GM21529 (cell line): Measurements from ENCODE around the gene DCAF7.

ENCODE experiments used
- ATAC-seq: cut with Tn5 transposase; IDR thresholded peaks from one replicate; pipeline ENCODE4 v1.9.1; 2021; ENCODE audit not compliant: unreplicated experiment

Gene DCAF7

GRCh38 chr17:63524051-63524450 is 26.2 kb upstream of the DCAF7 start:
- ATAC-seq: no peak

DNA sequence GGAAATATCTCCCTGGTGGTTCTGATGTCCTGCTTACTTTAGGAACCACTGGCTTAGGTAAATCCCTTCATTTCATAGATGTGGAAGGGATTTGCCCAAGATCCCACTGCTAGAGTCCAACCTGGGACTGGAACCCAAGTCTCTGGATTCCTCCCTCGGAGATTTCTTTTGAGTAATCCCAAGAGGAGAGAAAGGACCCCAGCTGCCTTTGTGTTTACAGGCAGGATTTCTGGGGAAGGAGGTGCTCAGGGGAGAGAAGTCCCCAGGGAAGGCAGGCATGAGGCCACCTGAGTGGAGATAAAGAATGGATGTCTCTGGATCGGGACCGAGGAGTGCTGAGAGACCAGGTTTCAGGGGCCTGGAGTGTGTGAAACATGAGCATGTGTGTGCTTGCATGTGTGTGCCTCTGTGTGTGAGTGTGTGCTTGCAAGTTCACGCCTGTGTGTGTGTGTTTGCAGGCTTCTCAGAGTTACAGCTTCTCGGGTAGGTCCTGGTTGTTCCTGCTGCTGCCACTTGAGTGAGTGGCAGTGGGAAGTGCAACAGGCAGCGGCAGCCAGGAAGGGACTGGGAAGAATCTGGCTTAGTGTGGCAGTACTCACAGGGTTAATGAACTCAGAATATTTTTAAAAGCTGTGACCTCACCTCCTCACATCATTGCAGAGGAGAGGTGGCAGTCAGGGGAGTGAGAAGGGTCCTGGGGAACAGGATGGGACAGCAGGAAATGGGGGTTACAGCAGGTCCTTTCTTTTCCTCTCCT is 24.9 kb upstream of the DCAF7 start:
- ATAC-seq: no peak

- ATAC-seq: no peak
These were observed 23.4 kb upstream of the DCAF7 start for GRCh38 chr17:63526861-63527260.

DNA sequence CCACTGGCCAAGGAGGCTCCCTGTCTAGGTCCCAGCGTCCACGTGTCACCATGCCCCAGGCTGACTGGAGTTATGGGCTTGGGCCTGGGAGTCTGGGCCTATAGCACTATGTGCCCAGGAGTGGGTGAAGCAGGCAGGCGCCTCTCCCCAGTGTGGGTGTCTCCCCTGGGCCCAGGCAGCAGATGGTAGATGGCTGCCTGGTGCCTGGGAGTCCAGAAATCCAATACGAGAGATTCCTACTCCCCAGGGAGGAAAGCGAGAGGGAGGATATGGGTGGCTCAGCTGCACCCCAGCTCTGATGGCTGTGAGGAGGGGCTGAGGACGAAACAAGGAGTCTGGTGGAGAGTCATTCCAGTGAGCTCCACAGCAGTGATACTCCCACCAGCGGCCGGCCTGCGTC is 22.1 kb upstream of the DCAF7 start:
- ATAC-seq: no peak

- no peak for ATAC-seq
These were observed 20.3 kb upstream of the DCAF7 start for GRCh38 chr17:63529711-63530556.

DNA sequence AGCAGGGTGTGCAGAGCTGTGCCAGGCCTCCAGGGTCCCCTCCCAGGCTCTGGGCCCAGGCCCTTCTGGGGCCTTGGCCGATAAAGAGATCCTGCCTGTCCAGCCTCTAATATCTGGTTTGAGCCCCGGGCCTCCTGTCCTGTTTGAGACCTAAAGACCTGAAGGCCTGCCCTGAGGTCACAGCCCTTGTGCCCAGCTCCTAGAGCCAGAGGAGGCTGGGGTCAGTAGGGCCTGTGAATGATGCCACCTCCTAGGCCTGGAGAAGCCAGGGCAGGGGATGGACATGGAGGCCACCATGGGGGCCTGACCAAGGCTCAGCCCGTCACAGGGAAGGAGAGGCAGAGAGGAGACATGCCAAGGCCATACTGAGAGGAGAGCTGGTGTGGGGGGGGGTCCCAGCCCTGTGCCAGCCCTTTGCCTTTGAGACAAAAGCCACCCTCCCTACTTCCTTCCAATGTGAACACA is 19.7 kb upstream of the DCAF7 start:
- no peak for ATAC-seq

DNA sequence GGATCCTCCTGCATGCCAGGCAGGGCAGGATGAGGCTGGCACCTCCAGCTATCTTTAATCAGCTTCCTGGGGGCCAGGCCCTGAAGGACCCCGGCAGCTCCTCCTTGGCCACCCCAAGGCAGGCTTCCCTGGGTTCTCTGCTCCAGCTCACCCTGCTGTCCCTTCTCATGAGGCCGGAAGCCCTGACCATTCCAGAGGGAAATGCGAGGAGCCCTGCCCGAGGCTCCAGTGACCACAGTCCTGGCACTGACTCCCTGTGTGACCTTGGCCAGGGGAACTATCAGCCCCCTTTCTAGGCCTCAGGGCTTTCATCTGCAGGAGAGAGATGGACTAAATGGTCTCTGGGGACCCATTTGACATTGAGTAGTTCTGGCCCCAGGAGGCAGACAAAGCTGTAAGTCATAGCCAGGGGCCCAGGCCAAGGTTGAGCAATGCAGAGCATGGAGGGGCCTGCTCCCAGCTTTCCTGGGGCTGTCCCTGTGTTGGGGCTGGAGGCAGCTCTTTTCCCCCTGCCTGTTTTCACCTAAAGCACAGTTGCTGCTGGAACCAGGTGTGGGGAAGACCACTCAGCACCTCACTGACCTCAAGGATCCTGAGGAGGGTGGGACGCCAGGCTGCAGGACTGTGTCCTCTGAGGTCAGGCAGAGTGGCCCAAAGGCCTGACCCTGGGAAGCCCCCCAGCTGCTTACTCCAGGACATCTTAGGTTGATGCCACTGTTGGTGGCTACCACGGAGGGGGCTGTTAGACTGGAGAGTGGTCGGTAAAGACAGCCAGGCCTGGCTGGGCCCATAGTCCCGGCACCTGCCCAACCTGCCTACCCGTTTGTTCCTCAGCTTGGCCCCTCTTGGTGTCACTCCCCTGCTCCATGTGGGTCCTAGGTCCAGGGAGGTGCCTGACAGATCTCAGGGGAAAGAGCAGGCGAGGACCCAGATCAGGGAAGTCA is 19.0 kb upstream of the DCAF7 start:
- ATAC-seq: no peak

DNA sequence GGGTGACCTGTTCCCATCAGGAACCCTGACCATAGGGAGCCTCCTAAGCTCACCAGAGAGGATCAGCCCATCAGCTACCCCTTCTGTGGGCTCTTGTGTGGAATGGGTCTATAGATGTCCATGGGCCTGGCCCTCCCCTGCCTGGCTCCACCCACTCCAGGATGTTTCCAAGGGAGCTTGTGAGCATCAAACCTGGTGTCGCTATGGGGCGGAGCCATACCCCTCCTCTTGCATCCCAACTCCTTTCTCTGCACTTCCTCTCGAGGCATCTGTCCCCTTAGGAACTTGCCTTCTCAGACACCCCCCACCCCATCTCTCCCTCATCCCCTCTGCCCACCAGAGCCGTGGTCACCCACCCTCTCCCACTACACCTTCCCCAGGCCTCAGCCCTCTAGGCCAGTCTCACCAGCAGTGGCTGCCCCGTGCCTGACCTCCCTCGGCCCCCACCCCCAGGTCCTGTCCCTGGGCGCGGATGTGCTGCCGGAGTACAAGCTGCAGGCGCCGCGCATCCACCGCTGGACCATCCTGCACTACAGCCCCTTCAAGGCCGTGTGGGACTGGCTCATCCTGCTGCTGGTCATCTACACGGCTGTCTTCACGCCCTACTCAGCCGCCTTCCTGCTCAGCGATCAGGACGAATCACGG is 16.7 kb upstream of the DCAF7 start:
- ATAC-seq: no peak

DNA sequence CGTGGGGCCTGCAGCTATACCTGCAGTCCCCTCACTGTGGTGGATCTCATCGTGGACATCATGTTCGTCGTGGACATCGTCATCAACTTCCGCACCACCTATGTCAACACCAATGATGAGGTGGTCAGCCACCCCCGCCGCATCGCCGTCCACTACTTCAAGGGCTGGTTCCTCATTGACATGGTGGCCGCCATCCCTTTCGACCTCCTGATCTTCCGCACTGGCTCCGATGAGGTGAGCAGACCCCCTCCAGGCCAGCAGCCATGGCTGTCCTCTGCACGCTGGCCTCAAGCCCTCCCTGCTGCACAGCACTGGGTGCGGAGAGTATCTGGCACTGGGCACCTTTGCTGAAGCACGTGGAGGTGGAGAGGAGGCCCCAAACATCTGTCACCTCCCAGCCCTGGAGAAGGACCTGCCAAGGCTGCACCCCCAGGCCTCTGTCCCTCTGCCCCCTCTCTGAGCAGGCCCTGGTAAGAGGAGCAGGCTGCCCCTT is 16.2 kb upstream of the DCAF7 start:
- ATAC-seq: no peak

DNA sequence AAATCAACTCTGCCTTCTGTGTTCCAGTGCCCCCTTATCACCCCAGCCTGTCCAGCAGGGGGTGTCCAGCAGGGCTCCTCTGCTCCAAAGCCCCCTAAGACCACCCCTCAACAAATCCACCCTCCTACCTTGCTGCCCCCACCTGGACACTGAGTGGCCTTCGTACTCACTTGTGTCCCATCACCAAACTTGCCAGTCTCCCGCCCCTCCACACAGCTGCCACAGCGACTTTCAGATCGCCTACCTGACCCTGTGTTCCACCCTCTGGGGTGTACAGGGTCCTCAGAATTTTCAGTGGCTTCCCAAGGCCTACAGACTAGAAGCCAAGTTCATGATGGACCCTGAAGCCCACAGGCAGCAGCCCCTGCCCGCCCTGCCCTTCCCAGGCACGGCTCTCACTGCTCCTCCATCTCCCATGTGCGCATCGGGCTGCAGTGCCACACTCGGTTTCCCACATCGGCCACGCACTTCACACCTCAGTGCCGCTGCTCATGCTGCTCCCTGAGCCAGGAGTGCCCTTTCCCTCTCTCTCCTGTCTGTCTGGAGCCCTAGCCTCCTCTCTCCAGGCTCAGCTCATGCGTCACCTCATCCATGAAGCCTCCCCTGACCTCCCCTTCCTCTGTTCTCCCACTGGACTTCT is 15.3 kb upstream of the DCAF7 start:
- no peak for ATAC-seq

GRCh38 chr17:63535640-63536039 is 14.6 kb upstream of the DCAF7 start:
- no peak for ATAC-seq

DNA sequence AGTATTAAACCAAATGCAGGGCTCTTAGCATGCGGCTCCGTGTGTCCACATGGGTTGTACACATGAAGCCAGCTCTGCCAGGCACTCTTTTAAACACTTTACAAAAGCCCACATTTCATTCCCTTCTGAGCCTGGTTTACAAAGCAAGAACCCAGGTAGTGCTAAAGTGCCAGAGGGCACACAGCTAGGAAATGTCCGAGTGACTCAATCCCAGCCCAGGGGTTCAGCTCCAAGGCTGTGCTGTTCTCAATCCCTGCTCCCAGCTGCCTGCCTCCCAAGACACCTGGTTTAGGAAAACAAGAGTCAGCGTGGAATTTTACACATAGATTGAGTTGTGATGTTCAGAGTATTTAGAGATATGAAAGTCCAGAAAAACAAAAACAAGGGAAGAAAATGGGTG is 13.3 kb upstream of the DCAF7 start:
- ATAC-seq: no peak

GRCh38 chr17:63537991-63538692 is 12.1 kb upstream of the DCAF7 start:
- no peak for ATAC-seq

DNA sequence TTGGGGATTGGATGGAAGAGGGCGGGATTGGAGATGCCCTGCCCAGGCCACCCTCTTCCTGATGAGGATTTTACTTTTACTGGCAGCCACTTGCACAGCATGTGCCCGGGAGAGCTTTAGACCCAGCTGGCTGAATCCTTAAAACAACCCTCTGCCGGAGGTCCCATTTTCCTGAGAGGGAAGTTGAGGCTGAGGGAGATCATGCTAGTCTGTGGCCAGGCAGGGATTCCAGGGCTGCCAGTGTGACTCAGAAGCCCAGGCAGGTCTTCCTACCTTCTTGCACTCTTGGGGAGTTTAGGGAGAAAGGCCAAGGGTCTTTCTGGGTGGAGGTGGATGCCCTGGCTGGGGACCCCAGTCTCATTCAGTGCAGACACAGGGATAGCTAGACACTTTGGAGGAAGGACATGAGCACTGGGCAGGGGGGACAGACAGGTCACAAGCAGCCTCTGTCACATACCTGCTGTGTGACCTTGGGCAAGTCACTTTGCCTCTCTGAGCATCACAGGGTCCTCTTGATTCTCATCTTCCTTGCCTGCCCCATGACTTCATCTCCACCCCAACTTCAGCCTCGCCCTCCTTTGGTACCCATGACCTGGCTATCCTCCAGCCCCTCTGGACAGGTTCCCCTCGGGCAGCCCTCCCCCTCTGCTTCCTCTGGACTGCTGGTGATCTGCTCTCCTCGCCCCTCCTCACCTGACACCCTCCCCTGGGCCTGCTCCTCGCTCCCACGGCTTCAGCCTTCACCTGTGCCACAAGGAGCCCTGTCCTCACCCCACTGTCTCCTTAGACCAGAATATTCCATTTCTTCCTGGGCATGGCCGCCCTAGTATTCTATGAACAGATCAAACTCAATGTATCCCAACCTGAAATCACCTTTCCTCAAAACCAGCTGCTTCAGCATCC is 11.3 kb upstream of the DCAF7 start:
- ATAC-seq: no peak

GRCh38 chr17:63540590-63540989 is 9.7 kb upstream of the DCAF7 start:
- no peak for ATAC-seq

GRCh38 chr17:63542218-63542545 is 8.1 kb upstream of the DCAF7 start:
- no peak for ATAC-seq

- no peak for ATAC-seq
These were observed 7.1 kb upstream of the DCAF7 start for GRCh38 chr17:63542942-63543821.
